Mucosa of stomach (tissue), 1 donor: Measurements from ENCODE around the gene EVA1C.
"Not testable (repeated sequence)": the region's sequence is repeated elsewhere in the genome, so short reads cannot be mapped to it uniquely, and the experiment has no call there.

Source experiments
- H3K27me3 ChIP-seq: one replicate; pipeline ENCODE4 v1.7.0; 2013; ENCODE audit warnings: mild to moderate bottlenecking, low read length; ENCODE audit not compliant: control insufficient read depth, insufficient read depth
- H3K36me3 ChIP-seq: one replicate; pipeline ENCODE4 v1.7.0; 2013; ENCODE audit warnings: low read length; ENCODE audit not compliant: control insufficient read depth, insufficient read depth
- H3K4me1 ChIP-seq: one replicate; pipeline ENCODE4 v1.7.0; 2013; ENCODE audit warnings: mild to moderate bottlenecking, low read length; ENCODE audit not compliant: control insufficient read depth, insufficient read depth
- H3K4me3 ChIP-seq: one replicate; pipeline ENCODE4 v1.7.0; 2013; ENCODE audit warnings: low read length
- H3K9ac ChIP-seq: one replicate; pipeline ENCODE4 v1.7.0; 2013; ENCODE audit warnings: mild to moderate bottlenecking, low read length, moderate library complexity
- H3K9me3 ChIP-seq: one replicate; pipeline ENCODE4 v1.7.0; 2013; ENCODE audit warnings: mild to moderate bottlenecking, low read length, moderate library complexity; ENCODE audit not compliant: control insufficient read depth
- donor health status: Pancreatic carcinoma.

Gene EVA1C

DNA sequence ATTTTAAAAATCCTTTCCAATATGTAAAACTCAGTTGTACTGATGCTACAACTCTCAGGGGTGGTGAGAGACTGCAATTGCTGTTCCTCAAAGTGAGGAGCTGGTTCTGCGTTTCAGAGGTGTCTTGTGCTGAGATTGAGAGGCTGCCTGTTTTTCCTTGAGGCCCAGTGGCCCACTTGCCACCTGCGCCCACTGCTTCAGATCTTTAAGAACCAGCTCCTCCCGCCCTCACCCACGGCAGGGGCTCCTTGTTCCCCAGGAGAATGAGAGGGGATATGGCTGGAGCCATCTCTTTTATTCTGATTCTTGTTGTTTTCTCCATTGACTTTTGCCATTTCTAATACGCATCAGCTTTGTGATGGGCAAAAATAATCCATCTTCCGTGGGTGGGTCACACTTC is 45.5 kb downstream of the EVA1C start:
- Histone ChIP-seq H3K4me3 (no peak overlapping the region), H3K9ac (no peak overlapping the region), H3K9me3 (no peaks in the 10 kb centered on the region), H3K27me3 (no peaks in the 10 kb centered on the region), H3K4me1 (peaks cover 16% of the 10 kb centered on the region), H3K36me3 (no peaks in the 10 kb centered on the region)

DNA sequence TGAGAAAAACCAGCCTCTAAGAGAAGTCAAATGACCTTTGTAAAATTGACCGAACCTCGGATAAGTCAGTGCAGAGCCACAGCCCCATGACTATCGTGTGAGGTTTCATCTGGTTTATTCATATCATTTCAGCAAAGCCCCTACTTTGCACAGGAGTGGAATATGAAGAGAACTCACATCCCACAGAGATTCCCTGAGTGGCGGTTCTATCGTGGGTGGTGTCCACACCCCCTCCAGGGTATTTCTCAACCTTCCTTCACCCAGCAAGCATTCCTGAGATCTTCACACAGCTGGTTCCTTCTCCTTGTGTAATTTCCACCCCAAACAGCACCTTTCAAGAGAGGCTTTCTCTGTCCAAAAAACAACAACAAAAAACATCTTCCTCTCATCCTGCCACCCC is 47.5 kb downstream of the EVA1C start:
- no peaks in the 10 kb centered on the region for H3K27me3 ChIP-seq
- peaks cover 13% of the 10 kb centered on the region for H3K4me1 ChIP-seq
- H3K36me3 ChIP-seq = no peaks in the 10 kb centered on the region
- no peak overlapping the region for H3K4me3 ChIP-seq
- H3K9me3 ChIP-seq = no peaks in the 10 kb centered on the region
- H3K9ac ChIP-seq = no peak overlapping the region

GRCh38 chr21:32461503-32461902 is 49.0 kb downstream of the EVA1C start:
- no peaks in the 10 kb centered on the region for H3K36me3 ChIP-seq
- no peak overlapping the region for H3K9ac ChIP-seq
- no peaks in the 10 kb centered on the region for H3K9me3 ChIP-seq
- H3K4me1 ChIP-seq = peaks cover 13% of the 10 kb centered on the region
- H3K4me3 ChIP-seq = no peak overlapping the region
- no peaks in the 10 kb centered on the region for H3K27me3 ChIP-seq

- not testable (repeated sequence) for H3K36me3 ChIP-seq, H3K9ac ChIP-seq
Measured at GRCh38 chr21:32462564-32462963, 50.1 kb downstream of the EVA1C start.

DNA sequence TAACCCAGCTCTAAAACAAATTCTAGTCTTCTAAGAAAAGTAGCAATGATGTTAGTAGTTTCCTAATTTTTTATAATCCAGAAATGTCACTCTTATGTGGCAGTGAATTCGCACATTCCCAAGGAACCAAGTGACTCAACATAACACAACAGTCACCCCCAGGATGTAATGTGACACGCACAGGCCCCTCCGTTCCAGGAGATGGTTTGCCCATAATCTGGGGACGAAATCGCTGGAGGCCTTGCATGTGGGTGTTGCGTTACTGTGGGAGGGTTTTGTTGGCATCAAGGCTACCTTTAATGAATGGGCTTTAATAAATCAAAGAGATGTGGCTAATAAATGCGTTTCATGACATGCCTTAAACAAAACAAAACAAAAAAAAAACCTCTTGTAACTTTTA is 50.9 kb downstream of the EVA1C start:
- Histone ChIP-seq H3K36me3 (no peaks in the 10 kb centered on the region), H3K4me3 (no peak overlapping the region), H3K9ac (no peak overlapping the region), H3K4me1 (no peaks in the 10 kb centered on the region), H3K27me3 (no peaks in the 10 kb centered on the region), H3K9me3 (no peaks in the 10 kb centered on the region)

More at GRCh38 chr21:32462564-32462963, 50.1 kb downstream of the EVA1C start:
- H3K27me3 ChIP-seq, H3K4me1 ChIP-seq, H3K4me3 ChIP-seq, H3K9me3 ChIP-seq: not testable (repeated sequence)

- H3K4me3 ChIP-seq = no peak overlapping the region
- peaks cover 2% of the 10 kb centered on the region for H3K36me3 ChIP-seq
- no peaks in the 10 kb centered on the region for H3K27me3 ChIP-seq
- no peak overlapping the region for H3K9ac ChIP-seq
- H3K9me3 ChIP-seq = no peaks in the 10 kb centered on the region
- no peaks in the 10 kb centered on the region for H3K4me1 ChIP-seq
Measured at GRCh38 chr21:32463889-32464300, 51.4 kb downstream of the EVA1C start.

GRCh38 chr21:32467291-32467690 is 54.8 kb downstream of the EVA1C start:
- peaks cover 6% of the 10 kb centered on the region for H3K36me3 ChIP-seq
- H3K9me3 ChIP-seq = no peaks in the 10 kb centered on the region
- H3K4me1 ChIP-seq = no peaks in the 10 kb centered on the region
- no peak overlapping the region for H3K4me3 ChIP-seq
- H3K27me3 ChIP-seq = no peaks in the 10 kb centered on the region
- H3K9ac ChIP-seq = no peak overlapping the region

- Histone ChIP-seq H3K9ac (no peak overlapping the region), H3K27me3 (no peaks in the 10 kb centered on the region), H3K36me3 (peaks cover 6% of the 10 kb centered on the region)
Measured at GRCh38 chr21:32468681-32469111, 56.2 kb downstream of the EVA1C start.

DNA sequence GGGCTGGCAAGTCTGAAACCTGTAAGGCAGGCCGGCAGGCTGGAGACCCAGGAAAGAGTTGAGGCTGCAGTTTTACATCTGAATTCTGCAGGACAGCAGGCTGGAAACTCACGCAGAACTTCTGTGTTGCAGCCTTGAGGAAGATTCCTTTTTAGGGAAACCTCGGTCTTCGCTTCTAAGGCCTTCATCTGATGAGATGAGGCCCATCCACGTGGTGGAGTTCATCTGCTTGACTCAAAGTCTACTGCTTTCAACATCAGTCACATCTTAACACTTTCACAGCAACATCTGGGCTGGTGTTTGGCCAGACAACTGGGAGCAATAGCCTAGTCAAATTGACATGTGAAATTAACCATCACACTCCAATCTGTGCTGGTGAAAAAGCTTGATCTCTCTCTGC is 57.1 kb downstream of the EVA1C start:
- H3K9me3 ChIP-seq = no peaks in the 10 kb centered on the region
- peaks cover 6% of the 10 kb centered on the region for H3K36me3 ChIP-seq
- no peak overlapping the region for H3K9ac ChIP-seq
- no peaks in the 10 kb centered on the region for H3K4me1 ChIP-seq
- no peaks in the 10 kb centered on the region for H3K27me3 ChIP-seq
- H3K4me3 ChIP-seq = no peak overlapping the region

More at GRCh38 chr21:32468681-32469111, 56.2 kb downstream of the EVA1C start:
- H3K4me3 ChIP-seq = no peak overlapping the region
- no peaks in the 10 kb centered on the region for H3K4me1 ChIP-seq
- no peaks in the 10 kb centered on the region for H3K9me3 ChIP-seq

- Histone ChIP-seq H3K4me3 (no peak overlapping the region), H3K27me3 (no peaks in the 10 kb centered on the region), H3K9ac (no peak overlapping the region), H3K4me1 (no peaks in the 10 kb centered on the region), H3K9me3 (no peaks in the 10 kb centered on the region), H3K36me3 (peaks cover 6% of the 10 kb centered on the region)
Measured at GRCh38 chr21:32470206-32470605, 57.7 kb downstream of the EVA1C start.

DNA sequence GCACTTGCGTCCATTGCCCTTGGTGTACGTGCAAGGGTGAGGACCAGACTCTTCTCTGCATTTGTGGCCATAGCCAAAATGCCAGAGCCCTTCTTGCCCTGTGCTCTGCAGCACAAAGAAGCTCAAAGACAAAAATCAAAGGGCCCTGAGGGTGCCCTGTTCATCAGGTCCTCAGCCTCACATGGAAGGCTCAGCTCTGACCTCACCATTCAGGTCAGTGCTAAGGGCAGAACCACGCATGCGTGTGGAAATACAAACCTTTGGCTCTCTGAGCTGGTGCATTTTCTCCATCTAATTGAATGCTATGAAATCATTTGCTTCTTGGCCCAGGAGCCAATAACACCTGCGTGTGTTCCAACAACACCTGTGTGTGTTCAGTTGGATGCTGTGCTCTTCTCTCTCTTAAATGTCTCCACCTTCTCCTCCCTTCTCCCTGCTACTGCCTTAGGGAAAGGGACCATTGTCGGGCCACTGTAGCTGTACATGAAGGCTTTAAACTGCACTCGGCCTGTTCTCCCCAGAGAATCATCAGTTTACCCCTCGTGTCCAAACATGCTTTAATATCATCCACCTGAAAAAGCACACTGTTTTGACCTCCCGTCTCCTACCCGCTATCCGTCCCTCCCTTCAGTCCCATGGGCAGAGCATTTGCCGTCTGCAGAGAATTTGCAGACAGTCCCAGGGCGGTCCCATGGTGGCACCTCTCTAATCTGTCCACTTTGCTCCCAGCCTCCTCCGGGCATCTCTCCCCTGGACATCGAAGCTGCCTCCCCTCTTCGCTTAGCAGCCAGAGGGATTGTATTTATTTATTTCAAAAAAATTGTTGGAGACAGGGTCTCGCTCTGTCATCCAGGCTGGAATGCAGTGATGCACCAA is 60.6 kb downstream of the EVA1C start:
- H3K4me3 ChIP-seq = no peak overlapping the region
- peaks cover 7% of the 10 kb centered on the region for H3K4me1 ChIP-seq
- H3K27me3 ChIP-seq = no peaks in the 10 kb centered on the region
- peaks cover 6% of the 10 kb centered on the region for H3K36me3 ChIP-seq
- H3K9me3 ChIP-seq = no peaks in the 10 kb centered on the region
- no peak overlapping the region for H3K9ac ChIP-seq

GRCh38 chr21:32474179-32475059 is 61.9 kb downstream of the EVA1C start:
- Histone ChIP-seq H3K4me1 (peaks cover 7% of the 10 kb centered on the region), H3K9ac (no peak overlapping the region), H3K9me3 (no peaks in the 10 kb centered on the region), H3K36me3 (no peaks in the 10 kb centered on the region), H3K27me3 (no peaks in the 10 kb centered on the region), H3K4me3 (no peak overlapping the region)
